Cardiac muscle cell (in vitro differentiated cells and primary cell): Measurements from ENCODE around the gene SPINK4. TPM values are rescaled to one million over a fixed set of nuclear protein-coding genes. Genes with fewer than 3 reads are reported as not detected.

Source experiments
- DNase-seq, 2 donors: peaks; one replicate each; pipeline versions ENCODE4 v3.0.0 to v3.0.0-alpha.2; 2010 to 2017; ENCODE audit warnings: low read depth in 1 of 2, low spot score in 1 of 2
- H3K27ac ChIP-seq: fragments of 200-600 bp; sonication (generic); 2 replicates; pipeline ENCODE4 v1.5.1; 2016
- H3K27me3 ChIP-seq: fragments of 200-600 bp; sonication (generic); 2 replicates; pipeline ENCODE4 v1.6.0; 2016; ENCODE audit warnings: control low read depth
- H3K36me3 ChIP-seq: fragments of 200-600 bp; sonication (generic); 2 replicates; pipeline ENCODE4 v1.5.1; 2016; ENCODE audit warnings: control low read depth
- H3K4me1 ChIP-seq: fragments of 200-600 bp; sonication (generic); 2 replicates; pipeline ENCODE4 v1.8.1; 2017; ENCODE audit warnings: low read depth, mild to moderate bottlenecking, mixed run types
- H3K4me3 ChIP-seq: fragments of 200-600 bp; sonication (generic); 2 replicates; pipeline ENCODE4 v1.5.1; 2016; ENCODE audit warnings: mild to moderate bottlenecking
- H3K9me3 ChIP-seq: fragments of 200-600 bp; sonication (generic); 2 replicates; pipeline ENCODE4 v1.5.1; 2017; ENCODE audit warnings: low read depth, mild to moderate bottlenecking, control low read depth
- CTCF ChIP-seq: IDR thresholded peaks from 2 replicates; pipeline ENCODE4 v1.5.1; 2012; ENCODE audit warnings: low read depth, mild to moderate bottlenecking, low read length
- polyA plus RNA-seq: library from polyadenylated mRNA; unstranded; fragments of >200 nt; fragmentation: Nextera tagmentation; extraction: Ambion mirVana; gene quantifications from 2 replicates; pipeline ENCODE4 v1.2.1, GENCODE V29; 2016
- total RNA-seq: library from RNA; depleted of rRNA; stranded (reverse); fragments of >200 nt; gene quantifications from 2 replicates; pipeline ENCODE4 v1.2.3, GENCODE V29; 2016

The SPINK4 gene
- total and polyA plus RNA-seq, 2 experiments from 2014 or later, result 6.9 TPM; not detected in 1

GRCh38 chr9:33230756-33231622, 9.0 kb upstream of the SPINK4 start:
- Histone ChIP-seq H3K4me3 (no peak overlapping the region), H3K36me3 (no peaks in the 10 kb centered on the region), H3K9me3 (no peaks in the 10 kb centered on the region), H3K4me1 (no peaks in the 10 kb centered on the region), H3K27ac (no peak overlapping the region), H3K27me3 (no peaks in the 10 kb centered on the region)
- TF ChIP-seq CTCF, result no peak
- DNase-seq, result no peak

GRCh38 chr9:33231623-33231942, 8.4 kb upstream of the SPINK4 start:
- no peaks in the 10 kb centered on the region for H3K27me3 ChIP-seq
- no peak overlapping the region for H3K27ac ChIP-seq
- H3K4me3 ChIP-seq, result no peak overlapping the region
- H3K36me3 ChIP-seq, result no peaks in the 10 kb centered on the region
- DNase-seq, result no peak
- H3K4me1 ChIP-seq, result no peaks in the 10 kb centered on the region
- H3K9me3 ChIP-seq, result no peaks in the 10 kb centered on the region
- no peak for TF ChIP-seq CTCF

- H3K4me3 ChIP-seq, result no peak overlapping the region
- no peak for TF ChIP-seq CTCF
- H3K4me1 ChIP-seq, result no peaks in the 10 kb centered on the region
- H3K27ac ChIP-seq, result no peak overlapping the region
- H3K27me3 ChIP-seq, result no peaks in the 10 kb centered on the region
- H3K36me3 ChIP-seq, result no peaks in the 10 kb centered on the region
- H3K9me3 ChIP-seq, result no peaks in the 10 kb centered on the region
- DNase-seq, result no peak
Observed at GRCh38 chr9:33232815-33233214, 7.2 kb upstream of the SPINK4 start.

- Histone ChIP-seq H3K27me3 (no peaks in the 10 kb centered on the region), H3K4me1 (no peaks in the 10 kb centered on the region), H3K4me3 (no peak overlapping the region), H3K9me3 (no peaks in the 10 kb centered on the region), H3K36me3 (no peaks in the 10 kb centered on the region), H3K27ac (no peak overlapping the region)
- DNase-seq, result peak in 1 of 2 donors; percentile 79
- TF ChIP-seq CTCF, result no peak
Observed at GRCh38 chr9:33233626-33234342, 6.2 kb upstream of the SPINK4 start.

- Histone ChIP-seq H3K36me3 (no peaks in the 10 kb centered on the region), H3K27me3 (no peaks in the 10 kb centered on the region), H3K4me3 (no peak overlapping the region), H3K9me3 (no peaks in the 10 kb centered on the region), H3K4me1 (peaks cover 5% of the 10 kb centered on the region), H3K27ac (no peak overlapping the region)
- no peak for DNase-seq
- no peak for TF ChIP-seq CTCF
Observed at GRCh38 chr9:33234511-33235467, 5.2 kb upstream of the SPINK4 start.
